ENCODE data around the gene ANKIB1. TPM values are rescaled to one million over a fixed set of nuclear protein-coding genes. Genes with fewer than 3 reads are reported as not detected.

ANKIB1 gene
- total RNA-seq, 6 experiments from 2014 or later, result 9.3 to 20.8 (median 15.0) TPM

DNA sequence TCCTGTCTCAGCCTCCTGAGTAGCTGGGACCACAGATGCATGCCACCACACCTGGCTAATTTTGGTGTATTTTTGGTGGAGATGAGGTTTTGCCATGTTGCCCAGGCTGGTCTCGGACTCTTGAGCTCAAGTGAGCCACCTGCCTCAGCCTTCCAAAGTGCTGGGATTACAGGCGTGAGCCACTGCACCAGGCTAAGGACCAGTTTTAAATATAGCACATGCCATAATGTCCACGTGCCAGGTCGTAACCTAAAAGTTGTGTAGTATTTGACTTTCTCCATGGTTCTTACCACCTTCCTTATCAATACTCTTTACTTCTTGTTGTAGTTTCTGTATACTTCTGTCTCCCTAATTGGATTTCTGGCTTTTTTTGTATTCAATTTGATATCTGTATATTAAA lies 13.3 kb downstream of the ANKIB1 start:
- no peak for TF ChIP-seq POLR2A (IDR thresholded peaks at IDR 0.05)
- TF ChIP-seq, protein P1, sequence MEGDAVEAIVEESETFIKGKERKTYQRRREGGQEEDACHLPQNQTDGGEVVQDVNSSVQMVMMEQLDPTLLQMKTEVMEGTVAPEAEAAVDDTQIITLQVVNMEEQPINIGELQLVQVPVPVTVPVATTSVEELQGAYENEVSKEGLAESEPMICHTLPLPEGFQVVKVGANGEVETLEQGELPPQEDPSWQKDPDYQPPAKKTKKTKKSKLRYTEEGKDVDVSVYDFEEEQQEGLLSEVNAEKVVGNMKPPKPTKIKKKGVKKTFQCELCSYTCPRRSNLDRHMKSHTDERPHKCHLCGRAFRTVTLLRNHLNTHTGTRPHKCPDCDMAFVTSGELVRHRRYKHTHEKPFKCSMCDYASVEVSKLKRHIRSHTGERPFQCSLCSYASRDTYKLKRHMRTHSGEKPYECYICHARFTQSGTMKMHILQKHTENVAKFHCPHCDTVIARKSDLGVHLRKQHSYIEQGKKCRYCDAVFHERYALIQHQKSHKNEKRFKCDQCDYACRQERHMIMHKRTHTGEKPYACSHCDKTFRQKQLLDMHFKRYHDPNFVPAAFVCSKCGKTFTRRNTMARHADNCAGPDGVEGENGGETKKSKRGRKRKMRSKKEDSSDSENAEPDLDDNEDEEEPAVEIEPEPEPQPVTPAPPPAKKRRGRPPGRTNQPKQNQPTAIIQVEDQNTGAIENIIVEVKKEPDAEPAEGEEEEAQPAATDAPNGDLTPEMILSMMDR (IDR thresholded peaks at IDR 0.05), result no peak
- 100% methylated on average over 2 of the region's 4 CpGs for WGBS (ENCODE audit: insufficient coverage, low coverage, low lambda C conversion rate, missing lambda C conversion rate)
- no peaks in the 10 kb centered on the region for H3K27me3 ChIP-seq
- no peaks in the 10 kb centered on the region for H3K9me3 ChIP-seq
- H3K36me3 ChIP-seq, result no peaks in the 10 kb centered on the region
- no peak for ATAC-seq
- H3K4me3 ChIP-seq, result no peak overlapping the region
- intact Hi-C loops (cut with DNase I), result no loop called here
- no peak for DNase-seq
- H3K4me1 ChIP-seq, result no peaks in the 10 kb centered on the region
- H3K27ac ChIP-seq, result no peak overlapping the region

DNA sequence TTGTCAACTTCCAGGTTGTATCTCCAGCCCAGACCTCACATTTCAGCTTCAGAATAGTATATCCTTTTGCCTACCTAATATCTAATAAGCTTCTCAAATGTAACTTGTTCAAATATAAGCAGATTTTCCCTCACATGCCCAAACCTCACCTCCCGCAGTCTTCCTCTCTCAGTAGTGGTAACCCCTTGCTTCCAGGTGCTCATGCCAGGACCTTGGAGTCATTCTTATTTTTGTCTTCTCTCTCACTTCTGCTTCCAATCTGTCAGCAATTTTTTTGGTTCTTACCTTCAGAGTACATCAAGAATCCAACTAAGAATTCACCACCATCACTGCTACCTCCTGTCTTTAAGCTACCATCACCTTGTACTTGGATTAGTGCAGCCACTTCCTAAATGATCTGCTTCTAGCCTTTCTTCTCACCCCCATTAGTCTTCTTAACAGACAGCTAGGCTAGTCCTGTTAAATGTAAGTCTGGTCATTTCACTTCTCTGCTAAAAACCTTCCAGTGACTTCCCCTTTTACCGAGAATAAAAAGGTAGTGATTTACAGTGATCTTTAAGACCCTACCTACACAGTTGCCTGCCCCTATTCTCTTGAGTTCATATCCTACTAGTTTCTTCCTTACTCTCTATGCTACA lies 14.0 kb downstream of the ANKIB1 start:
- DNase-seq (no peak), ATAC-seq (no peak)
- H3K36me3 ChIP-seq, result no peaks in the 10 kb centered on the region
- H3K4me1 ChIP-seq, result no peaks in the 10 kb centered on the region
- intact Hi-C loops (cut with DNase I), result no loop called here
- 94% methylated on average over 2 of the region's 2 CpGs for WGBS (ENCODE audit: insufficient coverage, low coverage, low lambda C conversion rate, missing lambda C conversion rate)
- TF ChIP-seq, protein P1 (IDR thresholded peaks at IDR 0.05), result no peak
- TF ChIP-seq POLR2A (IDR thresholded peaks at IDR 0.05), result no peak
- H3K27ac ChIP-seq, result no peak overlapping the region
- no peaks in the 10 kb centered on the region for H3K9me3 ChIP-seq
- H3K27me3 ChIP-seq, result no peaks in the 10 kb centered on the region
- H3K4me3 ChIP-seq, result no peak overlapping the region

DNA sequence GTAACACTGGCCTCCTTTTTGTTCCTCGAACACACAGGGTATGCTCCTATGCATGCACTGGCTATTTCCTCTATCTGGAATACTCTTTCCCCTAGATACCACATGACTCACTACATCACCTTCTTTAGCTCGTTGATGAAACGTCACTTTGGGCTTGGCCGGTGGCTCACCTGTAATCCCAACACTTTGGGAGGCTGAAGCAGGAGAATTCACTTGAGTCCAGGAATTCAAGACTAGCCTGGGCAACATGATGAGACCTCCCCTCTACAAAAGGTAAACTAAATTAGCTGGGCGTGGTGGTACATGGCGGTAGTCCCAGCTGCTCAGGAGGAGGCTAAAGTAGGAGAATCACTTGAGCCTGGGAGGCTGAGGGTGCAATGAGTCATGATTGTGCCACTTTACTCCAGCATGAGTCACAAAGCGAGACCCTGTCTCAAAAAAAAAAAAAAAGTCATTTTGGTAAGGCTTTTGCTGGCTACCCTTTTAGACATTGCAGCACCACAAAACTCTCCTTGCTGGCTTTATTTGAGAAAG lies 14.5 kb downstream of the ANKIB1 start:
- Histone ChIP-seq H3K9me3 (no peaks in the 10 kb centered on the region), H3K4me1 (no peaks in the 10 kb centered on the region), H3K4me3 (no peak overlapping the region), H3K27me3 (no peaks in the 10 kb centered on the region), H3K36me3 (no peaks in the 10 kb centered on the region), H3K27ac (no peak overlapping the region)
- WGBS (ENCODE audit: insufficient coverage, low coverage, low lambda C conversion rate, missing lambda C conversion rate), result 88% methylated on average over 7 of the region's 7 CpGs
- DNase-seq, result no peak
- intact Hi-C loops (cut with DNase I), result no loop called here
- TF ChIP-seq, protein P1 (IDR thresholded peaks at IDR 0.05), result no peak
- no peak for TF ChIP-seq POLR2A (IDR thresholded peaks at IDR 0.05)
- ATAC-seq, result no peak

- no peaks in the 10 kb centered on the region for H3K4me1 ChIP-seq
- H3K36me3 ChIP-seq, result no peaks in the 10 kb centered on the region
- ATAC-seq, result no peak
- H3K4me3 ChIP-seq, result no peak overlapping the region
- 100% methylated on average over 4 of the region's 5 CpGs for WGBS (ENCODE audit: insufficient coverage, low coverage, low lambda C conversion rate, missing lambda C conversion rate)
- no peak overlapping the region for H3K27ac ChIP-seq
- TF ChIP-seq POLR2A (IDR thresholded peaks at IDR 0.05), result no peak
- TF ChIP-seq, protein P1 (IDR thresholded peaks at IDR 0.05), result no peak
- no peaks in the 10 kb centered on the region for H3K27me3 ChIP-seq
- no peak for DNase-seq
- H3K9me3 ChIP-seq, result no peaks in the 10 kb centered on the region
- intact Hi-C loops (cut with DNase I), result no loop called here
Observed at GRCh38 chr7:92266415-92267241, 20.9 kb downstream of the ANKIB1 start.
